Measurements from ENCODE around the gene GLP1R.

Gene GLP1R

DNA sequence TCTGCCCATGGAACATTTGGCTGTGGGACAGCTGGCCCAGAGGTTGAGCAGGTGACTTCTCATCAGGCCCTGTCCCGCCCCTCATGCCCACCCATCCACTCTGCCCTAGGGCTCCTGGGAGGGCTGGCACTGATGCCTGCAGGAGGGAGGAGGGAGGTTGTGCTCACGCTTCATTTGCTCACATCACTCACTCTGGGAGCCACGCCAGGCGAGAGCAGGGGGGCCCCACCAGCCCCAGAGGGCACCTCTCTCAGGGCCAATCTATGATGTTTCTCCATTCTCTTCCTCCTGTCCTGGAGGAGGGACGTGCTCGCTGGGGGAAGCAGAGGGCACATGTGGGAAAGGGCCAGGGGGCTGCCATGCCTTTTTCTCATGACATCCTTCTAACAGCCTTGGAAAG, 10.9 kb upstream of the GLP1R start:
- no peak for TF ChIP-seq CTCF (IDR thresholded peaks at IDR 0.05; ENCODE audit: low read depth, low read length)
- H3K4me3 ChIP-seq (ENCODE audit: low read depth, low read length), result no peak overlapping the region
- no peak for DNase-seq (ENCODE audit: low read depth, low spot score)
- in situ Hi-C loops (cut with HindIII; ENCODE audit: low sequenced_read_pairs), result no loop called here

DNA sequence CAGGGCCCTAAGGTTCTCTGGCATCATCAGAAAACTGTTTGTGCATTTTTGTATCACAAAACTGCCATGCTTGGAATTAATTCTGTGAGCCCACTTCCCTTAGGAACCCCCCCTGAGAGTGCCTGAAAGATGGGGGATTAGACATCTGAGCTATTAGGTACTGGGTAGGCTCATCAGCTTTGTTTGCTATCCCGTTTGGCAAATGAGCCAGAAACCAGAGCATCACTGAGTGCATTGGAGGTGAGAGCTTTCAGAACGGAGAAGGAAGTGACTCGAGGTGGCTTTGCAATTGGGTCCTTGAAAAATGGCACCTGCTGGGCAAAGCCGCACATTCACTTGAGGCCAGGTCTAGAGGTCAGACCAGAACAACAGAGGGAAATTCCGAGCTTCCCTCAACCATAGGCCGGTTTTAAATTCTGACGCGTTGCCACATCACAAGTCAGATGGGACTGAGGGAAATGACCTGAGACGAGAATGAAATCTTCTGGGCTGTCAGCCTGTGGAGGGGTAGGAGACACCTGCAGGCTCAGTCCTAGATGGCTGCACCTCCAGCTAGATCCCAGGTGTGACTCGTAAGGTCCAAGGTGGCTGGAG, 8.4 kb upstream of the GLP1R start:
- in situ Hi-C loops (cut with HindIII; ENCODE audit: low sequenced_read_pairs), result no loop called here
- no peak overlapping the region for H3K4me3 ChIP-seq (ENCODE audit: low read depth, low read length)
- TF ChIP-seq CTCF (IDR thresholded peaks at IDR 0.05; ENCODE audit: low read depth, low read length), result no peak
- DNase-seq (ENCODE audit: low read depth, low spot score), result no peak

GRCh38 chr6:39041072-39041471, 7.5 kb upstream of the GLP1R start:
- DNase-seq (ENCODE audit: low read depth, low spot score), result no peak
- no peak for TF ChIP-seq CTCF (IDR thresholded peaks at IDR 0.05; ENCODE audit: low read depth, low read length)
- in situ Hi-C loops (cut with HindIII; ENCODE audit: low sequenced_read_pairs), result no loop called here
- no peak overlapping the region for H3K4me3 ChIP-seq (ENCODE audit: low read depth, low read length)

GRCh38 chr6:39043776-39044175, 4.8 kb upstream of the GLP1R start:
- DNase-seq (ENCODE audit: low read depth, low spot score), result no peak
- in situ Hi-C loops (cut with HindIII; ENCODE audit: low sequenced_read_pairs), result no loop called here
- TF ChIP-seq CTCF (IDR thresholded peaks at IDR 0.05; ENCODE audit: low read depth, low read length), result no peak
- no peak overlapping the region for H3K4me3 ChIP-seq (ENCODE audit: low read depth, low read length)

GRCh38 chr6:39044181-39044580, 4.4 kb upstream of the GLP1R start:
- DNase-seq (ENCODE audit: low read depth, low spot score), result no peak
- in situ Hi-C loops (cut with HindIII; ENCODE audit: low sequenced_read_pairs), result no loop called here
- TF ChIP-seq CTCF (IDR thresholded peaks at IDR 0.05; ENCODE audit: low read depth, low read length), result no peak
- H3K4me3 ChIP-seq (ENCODE audit: low read depth, low read length), result no peak overlapping the region

GRCh38 chr6:39047434-39048327, 900 bp upstream of the GLP1R start:
- no peak for DNase-seq (ENCODE audit: low read depth, low spot score)
- H3K4me3 ChIP-seq (ENCODE audit: low read depth, low read length), result no peak overlapping the region
- TF ChIP-seq CTCF (IDR thresholded peaks at IDR 0.05; ENCODE audit: low read depth, low read length), result no peak
- in situ Hi-C loops (cut with HindIII; ENCODE audit: low sequenced_read_pairs), result no loop called here
